COLO829 (cell line): Measurements from ENCODE around the gene DPYSL3.

ENCODE experiments used
- DNase-seq: peaks from one replicate; pipeline ENCODE4 v3.0.0; 2012; ENCODE audit warnings: low spot score

The DPYSL3 gene

GRCh38 chr5:147403651-147404640 lies 105.9 kb downstream of the DPYSL3 start:
- no peak for DNase-seq

GRCh38 chr5:147400881-147401280 lies 109.0 kb downstream of the DPYSL3 start:
- no peak for DNase-seq

DNA sequence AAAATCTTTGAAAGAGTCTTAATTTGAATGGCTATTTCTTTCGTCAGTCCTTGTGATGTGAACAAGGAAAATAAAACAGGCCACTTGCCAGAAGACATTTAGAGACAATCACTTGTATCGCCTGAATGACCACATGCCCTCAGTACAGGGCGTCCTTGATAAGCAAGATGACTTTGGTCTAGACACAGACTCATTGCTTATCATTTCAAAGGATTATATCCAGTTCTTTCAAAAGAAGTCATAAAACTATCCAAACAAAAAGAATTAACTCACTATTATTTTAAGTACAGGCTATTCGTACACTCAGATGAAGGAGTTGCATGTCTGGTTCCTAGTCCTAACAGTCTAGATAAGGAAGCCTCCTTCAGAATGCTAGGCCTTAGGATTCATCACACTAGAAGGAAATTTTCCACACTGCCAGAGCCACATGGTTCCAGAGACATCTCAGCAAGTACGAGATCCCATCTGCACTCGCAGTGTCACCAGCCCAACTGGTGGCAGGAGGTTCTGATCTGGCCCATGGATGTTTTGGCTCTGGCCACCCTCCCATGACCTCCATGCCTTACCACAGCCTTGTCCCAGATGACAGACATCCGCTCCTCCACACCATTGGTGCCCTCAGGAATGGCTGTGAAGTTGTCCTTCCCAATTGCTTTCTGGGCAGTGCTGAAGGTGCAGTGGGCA lies 109.6 kb downstream of the DPYSL3 start:
- no peak for DNase-seq

- no peak for DNase-seq
Observed at GRCh38 chr5:147398860-147399259, 111.0 kb downstream of the DPYSL3 start.

- no peak for DNase-seq
Observed at GRCh38 chr5:147397616-147398015, 112.3 kb downstream of the DPYSL3 start.

DNA sequence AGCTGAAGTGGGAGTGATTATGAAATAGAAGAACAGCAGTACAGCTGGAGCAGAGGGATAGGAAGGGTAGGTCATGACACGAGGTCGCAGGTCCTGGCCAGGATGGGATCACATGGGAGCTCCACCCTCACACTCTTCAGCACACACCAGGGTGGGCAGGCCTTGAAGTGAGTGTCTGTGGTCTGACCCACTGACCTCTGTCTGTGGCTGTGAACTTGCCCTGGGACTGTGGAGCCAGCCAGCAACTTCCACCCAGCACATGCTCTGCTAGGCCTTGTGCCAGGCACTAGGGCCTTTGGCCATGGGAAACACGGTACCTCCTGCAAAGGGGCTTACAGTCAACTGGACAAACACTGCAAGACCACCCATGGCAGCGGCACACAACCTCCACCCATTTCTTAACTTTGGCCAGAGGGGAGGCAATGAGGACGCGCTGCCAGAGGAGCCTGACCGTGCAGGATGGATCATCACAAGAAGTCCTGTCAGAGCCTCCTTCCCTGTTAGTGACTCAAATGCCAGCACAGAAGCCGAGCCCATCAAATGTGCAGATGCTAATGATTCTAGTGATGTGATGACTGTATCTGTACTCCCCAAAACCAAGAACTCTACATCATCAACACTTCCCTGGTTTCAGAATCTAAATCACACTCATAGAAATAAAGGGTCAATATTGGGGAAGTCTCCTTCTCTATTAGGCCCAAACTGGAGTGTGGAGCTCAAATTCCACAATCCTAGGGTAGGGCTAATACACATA lies 113.6 kb downstream of the DPYSL3 start:
- no peak for DNase-seq

- no peak for DNase-seq
Observed at GRCh38 chr5:147393874-147394672, 115.8 kb downstream of the DPYSL3 start.

- DNase-seq: peak; percentile 38
Observed at GRCh38 chr5:147391781-147392180, 118.1 kb downstream of the DPYSL3 start.

- peak; percentile 14 for DNase-seq
Observed at GRCh38 chr5:147390654-147391225, 119.1 kb downstream of the DPYSL3 start.

- no peak for DNase-seq
Observed at GRCh38 chr5:147388184-147389108, 121.4 kb downstream of the DPYSL3 start.

GRCh38 chr5:147387109-147387508 lies 122.8 kb downstream of the DPYSL3 start:
- no peak for DNase-seq

DNA sequence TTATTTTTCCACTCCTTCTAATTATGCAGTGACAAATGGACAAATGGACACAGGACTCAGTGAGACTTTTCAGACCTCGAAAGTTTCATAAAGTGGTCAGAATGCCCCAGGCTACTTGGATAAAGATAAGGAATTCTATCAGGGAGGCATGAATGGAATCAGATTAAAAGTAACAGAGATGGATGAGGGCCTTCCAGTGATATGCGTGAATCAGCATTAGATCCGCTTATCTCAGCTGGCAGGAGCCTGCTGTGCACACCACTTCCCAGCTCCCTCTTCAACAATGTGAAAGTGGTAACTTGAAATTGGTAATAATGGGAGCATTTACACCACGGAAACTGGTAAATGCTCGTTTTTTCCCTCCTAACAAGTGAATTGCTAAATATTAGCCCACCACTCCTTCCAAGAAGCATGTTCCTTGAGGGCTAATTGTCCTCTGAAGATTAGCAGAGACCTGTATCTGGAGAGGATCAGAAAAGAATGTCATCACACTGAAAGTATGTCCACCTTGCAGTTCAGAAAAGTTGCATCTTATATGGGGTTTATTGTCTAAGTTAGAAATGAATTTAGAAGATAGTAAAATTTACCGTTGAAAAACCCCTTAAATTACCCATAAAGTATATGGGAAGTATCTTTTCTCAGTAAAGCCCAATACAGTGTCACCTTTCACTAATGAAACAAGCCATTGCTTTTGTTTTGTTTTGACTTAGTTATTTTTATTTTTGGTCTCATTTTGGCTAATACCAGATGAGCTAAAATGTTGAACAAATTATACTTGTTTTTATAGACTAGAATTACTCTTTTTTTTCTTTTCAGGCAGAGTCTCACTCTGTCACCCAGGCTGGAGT lies 125.3 kb downstream of the DPYSL3 start:
- DNase-seq: no peak

- no peak for DNase-seq
Observed at GRCh38 chr5:147382776-147383175, 127.1 kb downstream of the DPYSL3 start.

- DNase-seq: no peak
Observed at GRCh38 chr5:147381555-147381954, 128.3 kb downstream of the DPYSL3 start.

- no peak for DNase-seq
Observed at GRCh38 chr5:147377682-147378081, 132.2 kb downstream of the DPYSL3 start.

DNA sequence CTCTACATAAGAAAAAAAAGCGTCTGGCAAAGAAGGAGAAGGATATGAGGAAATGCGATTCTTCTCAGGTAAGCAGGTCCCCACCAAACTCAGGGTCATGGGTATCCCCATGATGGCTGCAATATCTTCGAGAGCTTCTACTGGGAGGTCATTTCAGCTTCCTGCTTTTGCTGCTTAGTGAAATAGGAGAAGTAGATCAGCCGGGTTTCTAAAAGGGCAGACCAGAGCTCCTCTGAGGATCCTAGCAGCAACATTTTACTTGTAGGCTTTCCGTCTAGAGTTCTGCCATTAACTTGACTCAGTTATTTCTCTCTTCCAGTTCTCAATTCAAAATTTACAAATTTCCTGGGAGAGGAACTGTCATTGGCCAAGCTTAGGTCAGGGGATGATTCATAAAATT lies 134.7 kb downstream of the DPYSL3 start:
- DNase-seq: no peak

GRCh38 chr5:147373328-147373727 lies 136.5 kb downstream of the DPYSL3 start:
- DNase-seq: no peak

DNA sequence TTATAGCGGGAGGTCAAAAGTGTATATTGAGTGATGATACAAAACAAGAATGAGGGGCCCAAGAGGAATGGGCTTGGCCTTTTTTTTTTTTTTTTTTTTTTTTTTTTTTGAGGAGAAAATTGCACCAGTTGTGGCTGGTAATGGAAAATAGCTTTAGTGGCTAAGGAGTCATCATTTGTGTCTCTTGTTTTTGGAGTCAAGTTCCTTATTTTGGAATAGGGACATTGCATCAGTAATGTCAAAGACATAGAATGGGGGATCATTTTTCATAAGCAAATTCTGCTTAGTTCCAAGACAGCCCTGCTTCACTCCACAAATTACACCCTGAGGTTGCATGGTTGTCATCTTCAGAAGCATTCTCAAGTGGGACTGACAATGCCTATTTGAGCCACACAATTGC lies 137.7 kb downstream of the DPYSL3 start:
- DNase-seq: no peak

GRCh38 chr5:147371290-147371689 lies 138.6 kb downstream of the DPYSL3 start:
- DNase-seq: no peak
